HG02571 (cell line): Measurements from ENCODE around the gene PHC2.

Experiments used
- ATAC-seq: cut with Tn5 transposase; IDR thresholded peaks from one replicate; pipeline ENCODE4 v1.9.1; 2021; ENCODE audit warnings: mild to moderate bottlenecking, moderate library complexity; ENCODE audit not compliant: unreplicated experiment

Gene PHC2

DNA sequence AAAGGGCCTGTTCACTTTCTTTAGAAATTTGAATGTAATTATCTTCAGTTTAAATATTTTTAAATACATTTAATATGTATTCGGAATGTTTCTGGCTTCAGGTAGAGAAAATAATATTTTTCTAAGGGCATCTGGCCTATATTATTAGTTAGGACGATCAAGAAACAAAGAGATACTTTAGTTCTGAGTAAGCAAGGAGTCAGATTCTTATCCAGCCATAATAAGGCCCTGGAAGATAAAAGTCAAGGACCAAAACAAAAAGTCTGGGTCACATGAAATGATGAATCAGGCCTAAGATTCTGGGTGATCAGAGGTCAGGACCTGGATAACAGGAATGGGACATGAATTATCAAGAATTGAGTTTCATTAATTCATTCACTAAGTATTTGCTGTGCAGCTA is 6.3 kb downstream of the PHC2 start:
- ATAC-seq: no peak

DNA sequence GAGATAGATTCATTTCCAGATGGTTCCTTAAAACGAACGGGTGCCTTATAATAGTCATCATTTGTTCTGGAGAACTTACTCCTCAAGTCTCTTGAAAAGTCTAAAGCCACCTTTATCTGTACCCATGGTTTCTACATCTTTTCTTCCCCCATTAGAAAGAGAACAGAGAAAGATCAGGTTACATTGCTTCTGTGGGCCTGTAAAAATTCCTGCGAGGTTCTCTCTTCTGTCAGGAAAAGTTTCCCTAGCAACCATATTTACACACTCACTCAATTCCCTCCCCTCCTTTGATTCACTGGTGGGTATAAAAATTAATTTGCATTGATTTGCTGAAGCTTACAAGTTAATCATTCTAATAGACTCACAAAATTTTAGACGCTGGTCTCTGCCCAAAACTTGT is 6.7 kb downstream of the PHC2 start:
- ATAC-seq: no peak

DNA sequence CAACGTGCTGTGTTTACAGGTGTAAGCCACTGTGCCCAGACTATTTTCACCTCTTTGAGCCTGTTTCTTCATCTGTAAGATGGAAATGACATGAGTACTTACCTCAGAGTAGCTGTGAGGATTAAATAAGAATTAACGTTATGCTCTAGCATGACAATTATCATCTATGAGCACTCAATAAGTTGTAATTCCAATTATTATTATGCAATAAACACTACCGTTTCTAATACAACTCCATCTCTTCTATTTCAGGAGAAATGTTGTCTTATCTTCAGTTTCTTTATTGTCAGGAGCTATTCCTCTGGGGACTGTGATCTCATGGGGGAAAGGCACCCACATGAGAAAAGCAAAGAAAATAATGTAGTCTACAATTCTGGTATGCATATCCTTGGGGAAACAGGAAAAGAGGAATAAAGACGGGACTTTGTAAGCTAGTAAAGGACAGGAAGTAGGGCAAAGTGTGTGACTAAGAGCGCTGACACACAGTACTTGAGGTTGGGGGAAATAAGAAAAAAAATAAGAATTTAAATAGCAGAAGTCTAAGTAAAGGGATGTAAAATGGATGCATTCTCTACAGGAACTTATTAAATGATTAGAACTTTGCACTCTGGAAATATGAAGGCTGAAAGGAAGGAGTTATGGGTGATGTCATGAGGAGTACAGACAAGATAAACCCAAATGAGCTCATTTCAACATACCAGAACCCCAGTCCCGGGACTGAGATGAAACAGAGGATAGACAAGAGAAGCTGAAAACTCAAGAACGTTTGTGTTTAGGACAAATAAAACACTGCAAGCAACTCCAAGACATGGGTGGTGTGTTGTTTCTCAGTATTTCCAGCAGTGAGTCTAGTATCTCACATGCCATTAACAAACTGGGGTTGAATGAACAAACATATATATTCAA is 9.8 kb downstream of the PHC2 start:
- no peak for ATAC-seq

DNA sequence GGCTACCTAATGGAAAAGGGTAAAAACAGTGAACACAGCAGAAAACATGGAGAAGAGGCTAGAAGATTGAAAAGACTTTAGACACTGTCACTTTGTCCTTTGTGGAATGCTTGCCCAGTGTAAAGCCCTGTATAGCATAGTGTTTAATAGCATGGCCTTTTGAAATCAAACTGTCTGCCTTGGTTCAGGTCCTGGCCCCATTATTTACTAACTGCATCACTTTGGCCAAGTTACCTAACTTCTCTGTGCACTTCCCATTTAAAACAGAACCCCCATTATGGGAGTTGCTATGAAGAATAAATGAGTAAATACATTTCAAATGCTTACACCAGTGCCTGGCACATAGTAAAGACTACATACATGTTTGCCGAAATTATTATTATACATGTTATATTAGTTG is 12.1 kb downstream of the PHC2 start:
- no peak for ATAC-seq

DNA sequence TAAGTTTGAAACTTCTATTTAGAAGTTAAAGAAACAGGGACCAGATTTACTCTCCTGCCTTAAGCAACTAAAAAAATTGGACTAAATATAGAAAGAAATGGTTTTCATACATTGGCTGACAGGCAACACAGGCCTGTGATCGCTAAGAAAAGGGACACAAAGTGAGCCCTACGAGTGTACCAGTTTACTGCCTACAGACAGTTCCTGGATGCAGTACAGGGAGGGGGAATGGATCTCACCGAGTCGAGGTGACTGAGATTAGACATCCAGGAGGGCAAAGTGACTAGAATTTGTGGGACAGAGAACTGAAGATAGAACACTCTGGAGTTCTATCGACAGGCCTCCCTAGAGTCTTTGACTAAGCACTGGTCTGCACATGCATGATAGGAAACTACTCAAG is 16.0 kb downstream of the PHC2 start:
- ATAC-seq: no peak

DNA sequence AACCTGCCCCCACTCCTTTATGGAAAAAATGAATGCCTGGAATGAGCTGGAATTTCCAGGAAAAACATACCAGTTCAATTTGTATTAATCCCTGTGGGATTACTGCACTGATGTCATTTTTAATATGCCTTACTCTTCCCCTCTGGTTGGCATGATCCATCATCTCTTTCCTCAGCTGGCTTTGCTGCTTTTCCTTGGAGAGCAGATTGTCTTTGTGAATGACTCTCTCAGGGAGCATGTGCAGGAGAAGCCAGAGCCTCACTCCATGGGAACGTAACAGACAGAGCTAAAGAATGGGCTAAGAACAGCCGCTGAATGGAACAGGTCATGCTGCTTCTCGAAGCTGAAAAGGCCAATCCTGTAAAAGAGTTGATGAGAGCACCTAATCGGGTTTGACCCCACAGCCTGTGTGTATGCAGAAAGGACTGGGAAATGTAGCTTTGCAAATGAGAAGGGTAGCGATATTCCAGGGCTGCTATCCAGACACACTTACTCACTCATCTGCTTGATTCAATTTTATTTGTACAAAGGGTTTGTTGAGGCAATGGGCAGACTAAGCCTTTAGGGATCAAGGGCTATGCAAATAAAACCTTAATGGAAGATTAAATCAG is 20.7 kb downstream of the PHC2 start:
- ATAC-seq: no peak

- no peak for ATAC-seq
These were observed 22.8 kb downstream of the PHC2 start for GRCh38 chr1:33408093-33408436.

GRCh38 chr1:33407352-33408092 is 23.4 kb downstream of the PHC2 start:
- ATAC-seq: no peak

DNA sequence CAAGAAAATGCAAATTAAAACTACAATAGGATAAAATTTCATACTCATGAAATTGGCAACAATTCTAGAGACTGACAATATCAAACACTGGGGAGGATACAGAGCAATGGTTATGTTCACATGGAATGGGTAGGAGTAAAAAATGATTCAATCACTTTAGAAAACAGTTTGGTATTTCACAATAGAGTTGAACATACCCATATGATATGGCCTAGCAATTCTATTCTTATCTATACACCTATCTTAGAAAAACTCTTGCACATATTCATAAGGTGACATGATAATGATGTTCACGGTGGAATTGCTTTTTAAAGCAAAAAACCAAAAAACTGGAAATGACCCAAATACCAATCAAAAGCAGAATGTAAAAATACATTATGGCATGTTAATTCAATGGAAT is 28.7 kb downstream of the PHC2 start:
- ATAC-seq: no peak

GRCh38 chr1:33401471-33401870 is 29.4 kb downstream of the PHC2 start:
- no peak for ATAC-seq

- ATAC-seq: no peak
These were observed 30.6 kb downstream of the PHC2 start for GRCh38 chr1:33400153-33400911.

DNA sequence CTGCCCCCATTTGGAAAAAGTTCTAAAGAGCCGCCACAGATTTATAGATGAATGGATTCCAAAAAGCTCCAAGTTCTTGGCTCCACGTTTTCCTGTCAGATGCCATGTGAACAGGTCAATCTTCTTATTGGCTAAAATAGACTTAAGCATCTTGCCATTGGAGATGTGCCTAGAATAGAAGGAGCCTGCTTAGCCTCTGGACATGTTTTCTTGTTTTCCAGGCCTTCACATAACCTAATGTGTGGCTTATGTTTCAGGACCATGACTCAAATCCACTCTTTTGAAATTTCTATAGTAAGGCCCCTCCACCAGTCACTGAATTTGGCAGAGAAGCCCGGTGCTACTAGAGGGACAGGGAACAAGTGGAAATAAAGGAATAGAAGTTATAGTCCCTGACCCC is 31.5 kb downstream of the PHC2 start:
- no peak for ATAC-seq

DNA sequence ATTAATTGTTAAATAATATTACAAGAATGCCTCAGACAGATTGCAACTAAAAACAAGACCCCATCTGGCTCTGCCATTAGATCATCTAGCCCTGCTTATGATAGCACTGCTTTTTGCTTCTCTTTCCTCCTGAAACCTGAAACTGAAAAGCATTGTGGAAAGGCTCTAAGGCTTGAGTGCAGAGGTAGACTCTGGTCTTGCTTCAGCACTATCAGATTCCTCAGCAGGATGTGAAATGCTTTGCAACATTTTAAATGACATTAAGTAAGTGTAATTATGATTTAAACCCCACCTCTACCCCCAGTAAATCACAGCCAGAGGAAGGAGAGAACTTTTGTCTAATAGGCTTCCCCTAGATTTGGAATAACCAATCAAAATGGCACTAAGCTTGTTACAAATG is 32.9 kb downstream of the PHC2 start:
- no peak for ATAC-seq

DNA sequence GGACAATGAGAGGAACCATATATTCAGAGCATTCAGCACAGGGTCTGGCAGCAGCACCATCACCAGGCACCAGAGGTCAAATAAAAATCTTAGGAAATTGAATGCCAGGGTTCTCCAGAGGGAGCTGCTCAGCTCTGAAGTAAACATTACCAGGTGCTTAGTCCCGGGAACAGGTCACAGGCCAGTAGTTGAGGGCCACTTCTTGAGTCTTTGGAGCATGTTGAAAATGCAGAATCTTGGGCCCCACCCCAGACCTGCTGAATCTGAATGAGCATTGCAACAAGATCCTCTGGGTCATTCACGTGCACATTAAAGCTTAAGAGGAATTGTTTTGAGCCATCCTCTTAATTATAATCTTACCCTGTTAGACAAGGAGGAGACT is 33.8 kb downstream of the PHC2 start:
- no peak for ATAC-seq

- ATAC-seq: no peak
These were observed 34.4 kb downstream of the PHC2 start for GRCh38 chr1:33396188-33397124.

GRCh38 chr1:33394770-33395169 is 36.1 kb downstream of the PHC2 start:
- no peak for ATAC-seq

DNA sequence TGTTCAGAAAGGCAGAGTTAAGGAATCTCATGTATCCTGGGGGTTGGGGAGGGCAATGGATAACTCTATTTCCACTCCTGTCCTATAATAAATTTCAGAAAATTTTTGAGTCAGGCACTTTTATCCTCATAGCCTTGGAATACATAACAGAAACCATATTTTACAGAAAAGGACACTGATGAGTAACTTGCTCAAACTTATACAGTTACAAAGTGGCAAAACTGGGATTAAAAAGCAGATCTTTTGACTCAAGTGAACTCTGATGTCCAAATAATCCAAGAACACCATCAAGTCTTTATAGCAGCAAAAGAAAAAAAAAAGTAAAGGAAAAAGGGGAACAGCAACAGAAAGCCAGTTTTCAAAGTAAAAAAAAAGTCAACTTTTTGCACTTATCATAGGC is 36.9 kb downstream of the PHC2 start:
- ATAC-seq: no peak

- ATAC-seq: no peak
These were observed 37.4 kb downstream of the PHC2 start for GRCh38 chr1:33393524-33393923.

GRCh38 chr1:33392639-33393038 is 38.3 kb downstream of the PHC2 start:
- ATAC-seq: no peak

GRCh38 chr1:33392206-33392605 is 38.7 kb downstream of the PHC2 start:
- ATAC-seq: no peak
